Measurements from ENCODE around the gene SLC22A5. TPM values are rescaled to one million over a fixed set of nuclear protein-coding genes. Genes with fewer than 3 reads are reported as not detected.
A peak's percentile ranks its signal among the peaks of the same experiment; 100 is the strongest.
"Not testable (repeated sequence)": the region's sequence is repeated elsewhere in the genome, so short reads cannot be mapped to it uniquely, and the experiment has no call there.

The SLC22A5 gene
- total and polyA plus RNA-seq, 7 experiments from 2014 or later: 1.8 to 10.8 (median 6.9) TPM

DNA sequence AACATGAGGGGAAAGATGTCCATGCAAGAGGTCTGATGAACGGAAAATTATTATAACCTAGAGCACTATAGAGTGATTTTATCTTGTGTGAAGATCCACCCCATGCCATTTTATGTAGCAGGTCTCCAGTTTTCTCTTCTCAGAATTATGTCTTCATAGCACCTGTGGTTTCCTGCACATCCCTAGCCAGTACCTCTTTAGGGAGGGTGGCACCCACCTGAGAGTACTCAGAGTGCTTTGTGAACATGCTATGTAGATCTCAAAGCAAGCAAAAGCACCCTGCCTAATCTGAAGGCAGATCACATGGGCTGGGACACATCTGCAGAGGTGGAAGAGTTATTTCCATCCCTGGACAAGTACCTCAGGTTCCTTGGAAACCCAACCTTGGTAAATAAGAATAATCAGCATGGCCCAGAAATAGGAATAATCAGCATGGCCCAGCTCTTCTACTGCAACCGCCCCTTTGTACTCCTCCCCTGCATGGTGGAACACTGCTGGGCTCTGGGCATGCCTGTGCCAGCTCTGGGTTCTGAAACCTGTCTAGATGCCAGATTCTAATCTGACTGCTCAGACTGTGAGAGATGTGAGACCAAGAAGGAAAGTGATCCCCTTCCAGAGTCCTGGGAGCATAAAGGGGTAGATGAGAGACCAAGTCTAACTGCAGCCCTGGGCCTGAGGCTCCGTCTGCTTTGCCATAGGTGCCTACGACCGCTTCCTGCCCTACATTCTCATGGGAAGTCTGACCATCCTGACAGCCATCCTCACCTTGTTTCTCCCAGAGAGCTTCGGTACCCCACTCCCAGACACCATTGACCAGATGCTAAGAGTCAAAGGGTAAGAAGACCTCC, 23.7 kb downstream of the SLC22A5 start:
- Histone ChIP-seq H3K36me3 (ENCODE audit: control insufficient read depth in 2 of 3, insufficient read depth in 3 of 3, low read length in 3 of 3) (no peaks in the 10 kb centered on the region), H3K4me1 (ENCODE audit: control insufficient read depth in 2 of 2, insufficient read depth in 2 of 2, low read length in 2 of 2) (peaks cover 19 to 54% of the 10 kb centered on the region in 2 donors), H3K4me3 (ENCODE audit: low read length) (no peak overlapping the region), H3K9me3 (ENCODE audit: control insufficient read depth in 2 of 3, low read length in 3 of 3) (no peaks in the 10 kb centered on the region), H3K27ac (ENCODE audit: low read depth, low read length) (no peak overlapping the region), H3K27me3 (ENCODE audit: control insufficient read depth in 2 of 2, insufficient read depth in 2 of 2, low read length in 2 of 2) (no peaks in the 10 kb centered on the region)
- ChIA-PET POLR2A (interaction anchor here (1.0 to 4.0 kb wide), 6 partner anchors 13 to 102 kb away, joined by 3 to 20 read pairs (median 4); partner anchors contain the start of gene IRF1), CTCF (interaction anchor here (3.2 kb wide), 1 partner anchor 108 kb away, joined by 14 read pairs; no protein-coding TSS in a partner anchor)
- no peak for DNase-seq
- intact Hi-C loops (cut with micrococcal nuclease): no loop called here
- Mint-ChIP-seq H3K27ac (peak overlapping the region in 8 of 9 donors; percentile 19 to 88 (median 62)), H3K36me3 (peaks cover 0 to 17% (median 0%) of the 10 kb centered on the region in 5 donors), H3K4me1 (peaks cover 36 to 82% (median 70%) of the 10 kb centered on the region in 7 donors), H3K27me3 (no peaks in the 10 kb centered on the region), H3K4me3 (peak overlapping the region in 3 of 10 donors; percentile 2 to 48 (median 21)), H3K9me3 (peaks cover 0 to 2% (median 0%) of the 10 kb centered on the region in 11 donors)
- no peak for ATAC-seq

DNA sequence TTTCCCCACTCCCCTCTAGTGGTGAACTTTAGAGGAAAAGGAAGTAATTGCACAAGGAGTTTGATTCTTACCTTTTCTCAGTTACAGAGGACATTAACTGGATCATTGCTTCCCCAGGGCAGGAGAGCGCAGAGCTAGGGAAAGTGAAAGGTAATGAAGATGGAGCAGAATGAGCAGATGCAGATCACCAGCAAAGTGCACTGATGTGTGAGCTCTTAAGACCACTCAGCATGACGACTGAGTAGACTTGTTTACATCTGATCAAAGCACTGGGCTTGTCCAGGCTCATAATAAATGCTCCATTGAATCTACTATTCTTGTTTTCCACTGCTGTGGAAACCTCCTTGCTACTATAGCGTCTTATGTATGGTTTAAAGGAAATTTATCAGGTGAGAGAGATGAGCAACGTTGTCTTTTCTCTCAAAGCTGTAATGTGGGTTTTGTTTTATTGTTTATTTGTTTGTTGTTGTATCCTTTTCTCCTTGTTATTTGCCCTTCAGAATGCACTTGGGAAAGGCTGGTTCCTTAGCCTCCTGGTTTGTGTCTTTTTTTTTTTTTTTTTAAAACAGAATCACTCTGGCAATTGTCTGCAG, 25.3 kb downstream of the SLC22A5 start:
- H3K27me3 Mint-ChIP-seq: peaks cover 0 to 10% (median 0%) of the 10 kb centered on the region in 5 donors
- peaks cover 0 to 5% (median 0%) of the 10 kb centered on the region in 11 donors for H3K9me3 Mint-ChIP-seq
- H3K27ac ChIP-seq (ENCODE audit: low read depth, low read length): peak overlapping the region; percentile 35
- H3K4me3 Mint-ChIP-seq: peak overlapping the region in 6 of 10 donors; percentile 6 to 73 (median 34)
- DNase-seq (no peak), ATAC-seq (no peak)
- H3K36me3 Mint-ChIP-seq: peaks cover 0 to 17% (median 5%) of the 10 kb centered on the region in 5 donors
- peaks cover 19 to 65% of the 10 kb centered on the region in 2 donors for H3K4me1 ChIP-seq (ENCODE audit: control insufficient read depth in 2 of 2, insufficient read depth in 2 of 2, low read length in 2 of 2)
- POLR2A ChIA-PET: interaction anchor here (0.6 to 4.0 kb wide), 8 partner anchors 8 to 1807 kb away, joined by 3 to 17 read pairs (median 8); partner anchors contain the start of gene IRF1
- no peak overlapping the region for H3K4me3 ChIP-seq (ENCODE audit: low read length)
- H3K27ac Mint-ChIP-seq: peak overlapping the region in 8 of 9 donors; percentile 68 to 94 (median 87)
- H3K4me1 Mint-ChIP-seq: peaks cover 48 to 94% (median 82%) of the 10 kb centered on the region in 7 donors
- H3K36me3 ChIP-seq (ENCODE audit: control insufficient read depth in 2 of 3, insufficient read depth in 3 of 3, low read length in 3 of 3): no peaks in the 10 kb centered on the region
- no peaks in the 10 kb centered on the region for H3K9me3 ChIP-seq (ENCODE audit: control insufficient read depth in 2 of 3, low read length in 3 of 3)
- no peaks in the 10 kb centered on the region for H3K27me3 ChIP-seq (ENCODE audit: control insufficient read depth in 2 of 2, insufficient read depth in 2 of 2, low read length in 2 of 2)
- intact Hi-C loops (cut with micrococcal nuclease): no loop called here
- CTCF ChIA-PET: interaction anchor here (1.3 to 3.2 kb wide), 4 partner anchors 8 to 106 kb away, joined by 3 to 16 read pairs (median 9); no protein-coding TSS in a partner anchor

DNA sequence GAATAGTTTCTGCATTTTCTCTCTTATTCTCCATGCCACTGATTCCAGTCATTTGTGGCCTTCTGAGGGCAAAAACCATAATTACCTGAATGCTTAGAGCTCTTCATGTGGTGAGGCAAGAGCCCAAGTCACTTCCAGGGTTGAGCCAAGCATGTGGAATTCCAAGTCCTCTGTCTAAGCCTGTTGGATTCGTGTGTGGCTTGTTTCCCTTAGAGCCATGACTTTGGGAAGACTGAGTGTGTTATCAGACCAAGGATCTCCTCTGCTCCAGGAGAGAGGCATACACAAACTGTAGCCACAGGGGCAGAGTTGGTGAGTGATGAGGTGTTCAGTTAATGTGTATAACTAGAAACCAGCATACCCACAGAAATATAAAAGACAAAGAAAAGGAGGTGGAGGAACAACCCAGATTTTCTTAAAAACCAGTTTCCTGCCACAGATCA, 27.1 kb downstream of the SLC22A5 start:
- H3K4me1 ChIP-seq (ENCODE audit: control insufficient read depth in 2 of 2, insufficient read depth in 2 of 2, low read length in 2 of 2): peaks cover 19 to 65% of the 10 kb centered on the region in 2 donors
- Mint-ChIP-seq H3K36me3 (peaks cover 0 to 28% (median 5%) of the 10 kb centered on the region in 5 donors), H3K4me3 (peak overlapping the region; percentile 35 to 73 (median 62)), H3K9me3 (peaks cover 0 to 5% (median 0%) of the 10 kb centered on the region in 11 donors), H3K27ac (peak overlapping the region; percentile 68 to 94 (median 86)), H3K4me1 (peaks cover 63 to 96% (median 94%) of the 10 kb centered on the region in 7 donors), H3K27me3 (peaks cover 0 to 25% (median 0%) of the 10 kb centered on the region in 5 donors)
- peak overlapping the region; percentile 35 for H3K27ac ChIP-seq (ENCODE audit: low read depth, low read length)
- H3K9me3 ChIP-seq (ENCODE audit: control insufficient read depth in 2 of 3, low read length in 3 of 3): no peaks in the 10 kb centered on the region
- no peak overlapping the region for H3K4me3 ChIP-seq (ENCODE audit: low read length)
- ChIA-PET POLR2A (interaction anchor here (0.6 to 4.0 kb wide), 11 partner anchors 14 to 297 kb away, joined by 3 to 17 read pairs (median 4); partner anchors contain the start of gene IRF1), CTCF (interaction anchor here (1.6 to 2.3 kb wide), 2 partner anchors 10 to 24 kb away, joined by 4 to 16 read pairs; no protein-coding TSS in a partner anchor)
- no peaks in the 10 kb centered on the region for H3K36me3 ChIP-seq (ENCODE audit: control insufficient read depth in 2 of 3, insufficient read depth in 3 of 3, low read length in 3 of 3)
- ATAC-seq (peak; percentile 65), DNase-seq (peak in 3 of 9 donors; percentile 20 to 43 (median 31))
- intact Hi-C loops (cut with micrococcal nuclease): loop anchor here in 1 of 2 donors (1.0 kb wide), 2 partner anchors 10 to 15 kb away; no protein-coding TSS in a partner anchor
- H3K27me3 ChIP-seq (ENCODE audit: control insufficient read depth in 2 of 2, insufficient read depth in 2 of 2, low read length in 2 of 2): no peaks in the 10 kb centered on the region

DNA sequence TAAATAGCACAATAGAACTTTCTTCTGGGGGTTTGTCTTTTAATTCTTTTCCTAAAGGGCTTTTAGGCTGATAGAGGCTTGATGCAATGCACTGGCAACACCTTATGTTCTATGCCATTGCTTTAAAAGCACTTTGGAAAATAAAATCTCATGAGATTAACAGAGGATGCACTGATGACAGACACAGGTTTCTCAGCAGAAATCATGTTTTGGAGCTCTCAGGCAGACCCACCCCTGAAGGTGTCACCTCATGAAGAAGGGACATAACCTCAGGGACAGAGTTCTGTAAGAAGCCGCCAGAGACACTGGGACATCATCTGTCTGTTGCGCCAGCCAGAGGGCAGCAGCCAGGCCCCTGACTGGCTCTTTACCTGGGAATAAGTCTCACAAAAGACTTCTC, 27.7 kb downstream of the SLC22A5 start:
- H3K4me3 Mint-ChIP-seq: peak overlapping the region; percentile 42 to 73 (median 62)
- DNase-seq: no peak
- H3K4me1 Mint-ChIP-seq: peaks cover 66 to 96% (median 93%) of the 10 kb centered on the region in 7 donors
- peak; percentile 38 for ATAC-seq
- Histone ChIP-seq H3K36me3 (ENCODE audit: control insufficient read depth in 2 of 3, insufficient read depth in 3 of 3, low read length in 3 of 3) (no peaks in the 10 kb centered on the region), H3K27me3 (ENCODE audit: control insufficient read depth in 2 of 2, insufficient read depth in 2 of 2, low read length in 2 of 2) (no peaks in the 10 kb centered on the region), H3K9me3 (ENCODE audit: control insufficient read depth in 2 of 3, low read length in 3 of 3) (no peaks in the 10 kb centered on the region), H3K27ac (ENCODE audit: low read depth, low read length) (peak overlapping the region; percentile 35), H3K4me3 (ENCODE audit: low read length) (no peak overlapping the region), H3K4me1 (ENCODE audit: control insufficient read depth in 2 of 2, insufficient read depth in 2 of 2, low read length in 2 of 2) (peaks cover 19 to 64% of the 10 kb centered on the region in 2 donors)
- H3K9me3 Mint-ChIP-seq: peaks cover 0 to 5% (median 0%) of the 10 kb centered on the region in 11 donors
- peak overlapping the region; percentile 18 to 94 (median 86) for H3K27ac Mint-ChIP-seq
- intact Hi-C loops (cut with micrococcal nuclease): loop anchor here in 1 of 2 donors (1.0 kb wide), 2 partner anchors 9 to 14 kb away; no protein-coding TSS in a partner anchor
- CTCF ChIA-PET: no interaction called here
- peaks cover 0 to 32% (median 5%) of the 10 kb centered on the region in 5 donors for H3K36me3 Mint-ChIP-seq
- peaks cover 0 to 28% (median 0%) of the 10 kb centered on the region in 5 donors for H3K27me3 Mint-ChIP-seq
- POLR2A ChIA-PET: interaction anchor here (0.7 to 4.0 kb wide), 10 partner anchors 9 to 103 kb away, joined by 3 to 17 read pairs (median 3); partner anchors contain the start of gene IRF1

DNA sequence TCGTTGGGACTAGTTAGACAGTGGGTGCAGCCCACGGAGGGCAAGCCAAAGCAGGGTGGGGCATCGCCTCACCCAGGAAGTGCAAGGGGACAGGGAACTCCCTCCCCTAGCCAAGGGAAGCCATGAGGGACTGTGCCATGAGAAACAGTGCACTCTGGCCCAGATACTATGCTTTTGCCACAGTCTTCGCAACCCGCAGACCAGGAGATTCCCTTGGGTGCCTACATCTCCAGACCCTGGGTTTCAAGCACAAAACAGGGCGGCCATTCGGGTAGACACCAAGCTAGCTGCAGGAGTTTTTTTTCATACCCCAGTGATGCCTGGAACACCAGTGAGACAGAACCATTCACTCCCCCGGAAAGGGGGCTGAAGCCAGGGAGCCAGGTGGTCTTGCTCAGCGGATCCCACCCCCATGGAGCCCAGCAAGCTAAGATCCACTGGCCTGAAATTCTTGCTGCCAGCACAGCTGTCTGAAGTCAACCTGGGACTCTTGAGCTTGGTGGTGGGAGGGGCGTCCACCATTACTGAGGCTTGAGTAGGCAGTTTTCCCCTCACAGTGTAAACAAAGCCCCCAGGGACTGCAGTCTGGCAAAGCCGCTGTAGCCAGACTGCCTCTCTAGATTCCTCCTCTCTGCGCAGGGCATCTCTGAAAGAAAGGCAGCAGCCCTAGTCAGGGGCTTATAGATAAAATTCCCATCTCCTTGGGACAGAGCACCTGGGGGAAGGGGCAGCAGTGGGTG, 28.6 kb downstream of the SLC22A5 start:
- peaks cover 0 to 39% (median 5%) of the 10 kb centered on the region in 5 donors for H3K36me3 Mint-ChIP-seq
- H3K4me3 Mint-ChIP-seq: peak overlapping the region in 9 of 10 donors; percentile 33 to 73 (median 59)
- not testable (repeated sequence) for H3K27me3 ChIP-seq (ENCODE audit: control insufficient read depth in 2 of 2, insufficient read depth in 2 of 2, low read length in 2 of 2); H3K9me3 ChIP-seq (ENCODE audit: control insufficient read depth in 2 of 3, low read length in 3 of 3); DNase-seq; H3K27ac ChIP-seq (ENCODE audit: low read depth, low read length); H3K36me3 ChIP-seq (ENCODE audit: control insufficient read depth in 2 of 3, insufficient read depth in 3 of 3, low read length in 3 of 3); H3K9me3 Mint-ChIP-seq; ATAC-seq; H3K4me3 ChIP-seq (ENCODE audit: low read length)
- intact Hi-C loops (cut with micrococcal nuclease): loop anchor here in 1 of 2 donors (1.0 kb wide), 2 partner anchors 8 to 13 kb away; no protein-coding TSS in a partner anchor
- peaks cover 19 to 55% of the 10 kb centered on the region in 2 donors for H3K4me1 ChIP-seq (ENCODE audit: control insufficient read depth in 2 of 2, insufficient read depth in 2 of 2, low read length in 2 of 2)
- peak overlapping the region in 6 of 9 donors; percentile 47 to 94 (median 78) for H3K27ac Mint-ChIP-seq
- H3K27me3 Mint-ChIP-seq: peaks cover 0 to 33% (median 0%) of the 10 kb centered on the region in 5 donors
- ChIA-PET POLR2A (interaction anchor here (0.7 to 4.0 kb wide), 10 partner anchors 9 to 102 kb away, joined by 3 to 17 read pairs (median 3); partner anchors contain the start of gene IRF1), CTCF (interaction anchor here (0.9 kb wide), 2 partner anchors 13 to 100 kb away, joined by 3 to 4 read pairs; no protein-coding TSS in a partner anchor)
- H3K4me1 Mint-ChIP-seq: peaks cover 60 to 93% (median 90%) of the 10 kb centered on the region in 7 donors

Measured in naive thymus-derived CD4-positive, alpha-beta T cell (primary cell).